ENCODE measurements around the gene BSN.
A peak's percentile ranks its signal among the peaks of the same experiment; 100 is the strongest.

- peak in 2 of 3 experiments; percentile 37 to 45 for TF ChIP-seq CTCF (optimal IDR thresholded peaks at IDR 0.05 in 1 of 3, IDR thresholded peaks at IDR 0.05 in 1 of 3, conservative IDR thresholded peaks at IDR 0.05 in 1 of 3; ENCODE audit: extremely low read depth in 1 of 3, insufficient read depth in 2 of 3, low read length in 3 of 3)
- no peak for TF ChIP-seq EZH2 (IDR thresholded peaks at IDR 0.05; ENCODE audit: low read length)
These were observed 165.1 kb downstream of the BSN start, which contains the start of gene AMIGO3 for GRCh38 chr3:49719214-49719884.
